ENCODE results near the gene ALDH1A2.

The ALDH1A2 gene

GRCh38 chr15:57917998-57918397 is 147.5 kb downstream of the ALDH1A2 start (continued):
- TF ChIP-seq, protein P1, sequence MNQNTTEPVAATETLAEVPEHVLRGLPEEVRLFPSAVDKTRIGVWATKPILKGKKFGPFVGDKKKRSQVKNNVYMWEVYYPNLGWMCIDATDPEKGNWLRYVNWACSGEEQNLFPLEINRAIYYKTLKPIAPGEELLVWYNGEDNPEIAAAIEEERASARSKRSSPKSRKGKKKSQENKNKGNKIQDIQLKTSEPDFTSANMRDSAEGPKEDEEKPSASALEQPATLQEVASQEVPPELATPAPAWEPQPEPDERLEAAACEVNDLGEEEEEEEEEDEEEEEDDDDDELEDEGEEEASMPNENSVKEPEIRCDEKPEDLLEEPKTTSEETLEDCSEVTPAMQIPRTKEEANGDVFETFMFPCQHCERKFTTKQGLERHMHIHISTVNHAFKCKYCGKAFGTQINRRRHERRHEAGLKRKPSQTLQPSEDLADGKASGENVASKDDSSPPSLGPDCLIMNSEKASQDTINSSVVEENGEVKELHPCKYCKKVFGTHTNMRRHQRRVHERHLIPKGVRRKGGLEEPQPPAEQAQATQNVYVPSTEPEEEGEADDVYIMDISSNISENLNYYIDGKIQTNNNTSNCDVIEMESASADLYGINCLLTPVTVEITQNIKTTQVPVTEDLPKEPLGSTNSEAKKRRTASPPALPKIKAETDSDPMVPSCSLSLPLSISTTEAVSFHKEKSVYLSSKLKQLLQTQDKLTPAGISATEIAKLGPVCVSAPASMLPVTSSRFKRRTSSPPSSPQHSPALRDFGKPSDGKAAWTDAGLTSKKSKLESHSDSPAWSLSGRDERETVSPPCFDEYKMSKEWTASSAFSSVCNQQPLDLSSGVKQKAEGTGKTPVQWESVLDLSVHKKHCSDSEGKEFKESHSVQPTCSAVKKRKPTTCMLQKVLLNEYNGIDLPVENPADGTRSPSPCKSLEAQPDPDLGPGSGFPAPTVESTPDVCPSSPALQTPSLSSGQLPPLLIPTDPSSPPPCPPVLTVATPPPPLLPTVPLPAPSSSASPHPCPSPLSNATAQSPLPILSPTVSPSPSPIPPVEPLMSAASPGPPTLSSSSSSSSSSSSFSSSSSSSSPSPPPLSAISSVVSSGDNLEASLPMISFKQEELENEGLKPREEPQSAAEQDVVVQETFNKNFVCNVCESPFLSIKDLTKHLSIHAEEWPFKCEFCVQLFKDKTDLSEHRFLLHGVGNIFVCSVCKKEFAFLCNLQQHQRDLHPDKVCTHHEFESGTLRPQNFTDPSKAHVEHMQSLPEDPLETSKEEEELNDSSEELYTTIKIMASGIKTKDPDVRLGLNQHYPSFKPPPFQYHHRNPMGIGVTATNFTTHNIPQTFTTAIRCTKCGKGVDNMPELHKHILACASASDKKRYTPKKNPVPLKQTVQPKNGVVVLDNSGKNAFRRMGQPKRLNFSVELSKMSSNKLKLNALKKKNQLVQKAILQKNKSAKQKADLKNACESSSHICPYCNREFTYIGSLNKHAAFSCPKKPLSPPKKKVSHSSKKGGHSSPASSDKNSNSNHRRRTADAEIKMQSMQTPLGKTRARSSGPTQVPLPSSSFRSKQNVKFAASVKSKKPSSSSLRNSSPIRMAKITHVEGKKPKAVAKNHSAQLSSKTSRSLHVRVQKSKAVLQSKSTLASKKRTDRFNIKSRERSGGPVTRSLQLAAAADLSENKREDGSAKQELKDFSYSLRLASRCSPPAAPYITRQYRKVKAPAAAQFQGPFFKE (tag by site-specific recombination; IDR thresholded peaks at IDR 0.05; ENCODE audit: borderline replicate concordance): no peak
- TF ChIP-seq HOXC10 (CRISPR knock-in tag; IDR thresholded peaks at IDR 0.05) (no peak), ZNF155 (tag by site-specific recombination; IDR thresholded peaks at IDR 0.05) (no peak), YY2 (tag by site-specific recombination; IDR thresholded peaks at IDR 0.05) (no peak)

GRCh38 chr15:57916695-57917094 is 148.8 kb downstream of the ALDH1A2 start:
- TF ChIP-seq ZNF529 (tag by site-specific recombination; IDR thresholded peaks at IDR 0.05; ENCODE audit: insufficient replicate concordance): no peak
- TF ChIP-seq ZNF624 (tag by site-specific recombination; IDR thresholded peaks at IDR 0.05): no peak
- TF ChIP-seq ZNF433 (tag by site-specific recombination; IDR thresholded peaks at IDR 0.05; ENCODE audit: low read depth): no peak
- TF ChIP-seq ZNF555 (tag by site-specific recombination; conservative IDR thresholded peaks at IDR 0.05): no peak
- no peak for TF ChIP-seq KLF10 (tag by site-specific recombination; IDR thresholded peaks at IDR 0.05)
- no peak for TF ChIP-seq SCRT1 (tag by site-specific recombination; IDR thresholded peaks at IDR 0.05; ENCODE audit: borderline replicate concordance)
- no peak for TF ChIP-seq ZNF18 (tag by site-specific recombination; IDR thresholded peaks at IDR 0.05)
- no peak for TF ChIP-seq INSM2 (tag by site-specific recombination; IDR thresholded peaks at IDR 0.05)
- TF ChIP-seq ZNF473 (tag by site-specific recombination; IDR thresholded peaks at IDR 0.05): no peak
- TF ChIP-seq ZNF510 (tag by site-specific recombination; IDR thresholded peaks at IDR 0.05; ENCODE audit: insufficient replicate concordance): no peak
- no peak for TF ChIP-seq ZBTB48 (tag by site-specific recombination; IDR thresholded peaks at IDR 0.05)
- TF ChIP-seq, protein P2, sequence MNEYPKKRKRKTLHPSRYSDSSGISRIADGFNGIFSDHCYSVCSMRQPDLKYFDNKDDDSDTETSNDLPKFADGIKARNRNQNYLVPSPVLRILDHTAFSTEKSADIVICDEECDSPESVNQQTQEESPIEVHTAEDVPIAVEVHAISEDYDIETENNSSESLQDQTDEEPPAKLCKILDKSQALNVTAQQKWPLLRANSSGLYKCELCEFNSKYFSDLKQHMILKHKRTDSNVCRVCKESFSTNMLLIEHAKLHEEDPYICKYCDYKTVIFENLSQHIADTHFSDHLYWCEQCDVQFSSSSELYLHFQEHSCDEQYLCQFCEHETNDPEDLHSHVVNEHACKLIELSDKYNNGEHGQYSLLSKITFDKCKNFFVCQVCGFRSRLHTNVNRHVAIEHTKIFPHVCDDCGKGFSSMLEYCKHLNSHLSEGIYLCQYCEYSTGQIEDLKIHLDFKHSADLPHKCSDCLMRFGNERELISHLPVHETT (tag by site-specific recombination; IDR thresholded peaks at IDR 0.05): no peak
- POLR2A ChIA-PET: no interaction called here
- CTCF ChIA-PET: no interaction called here
- H3K4me1 ChIP-seq (ENCODE audit: control insufficient read depth, insufficient read depth, low read length): 0 out of 2 replicates have a peak, but pooled peaks cover 2% of the 10 kb centered on the region
- no peak overlapping the region for H3K27ac ChIP-seq (ENCODE audit: extremely low read depth, low read depth, low read length)
- no peak overlapping the region for H3K4me3 ChIP-seq (ENCODE audit: low read depth, low read length)
- no peaks in the 10 kb centered on the region for H3K36me3 ChIP-seq (ENCODE audit: control insufficient read depth in 2 of 2, insufficient read depth in 1 of 2, low read length in 2 of 2)
- no peaks in the 10 kb centered on the region for H3K9me3 ChIP-seq (ENCODE audit: control insufficient read depth, insufficient read depth, low read depth, low read length)
